GM13976 (cell line): ENCODE measurements around the gene FPGS.

ENCODE experiments used
- DNase-seq: peaks from one replicate; pipeline ENCODE4 v3.0.0; 2012; ENCODE audit warnings: low spot score
- CTCF ChIP-seq: IDR thresholded peaks from 2 replicates; pipeline ENCODE4 v1.5.1; 2012; ENCODE audit warnings: borderline replicate concordance, mild to moderate bottlenecking; ENCODE audit not compliant: insufficient read depth; ENCODE audit errors: extremely low read depth, missing control alignments, control extremely low read depth
- in situ Hi-C: fragments of 300-500 bp; cut with MboI; formaldehyde crosslinking; loops from one replicate; pipeline ENCODE4 v1.12.0; 2022; ENCODE audit warnings: low sequenced_read_pairs, mixed read lengths, inconsistent platforms; ENCODE audit not compliant: unreplicated experiment

FPGS gene

GRCh38 chr9:127806871-127807270 lies 4.2 kb downstream of the FPGS start:
- TF ChIP-seq CTCF: no peak
- in situ Hi-C loops: no loop called here
- DNase-seq: no peak

- DNase-seq: no peak
- no peak for TF ChIP-seq CTCF
- in situ Hi-C loops: no loop called here
These were observed 5.8 kb downstream of the FPGS start for GRCh38 chr9:127808347-127809001.

GRCh38 chr9:127809002-127809539 lies 6.4 kb downstream of the FPGS start:
- no peak for TF ChIP-seq CTCF
- in situ Hi-C loops: no loop called here
- no peak for DNase-seq

GRCh38 chr9:127809540-127810377 lies 7.1 kb downstream of the FPGS start:
- in situ Hi-C loops: no loop called here
- TF ChIP-seq CTCF: no peak

GRCh38 chr9:127810378-127811187 lies 7.9 kb downstream of the FPGS start:
- no peak for TF ChIP-seq CTCF
- in situ Hi-C loops: no loop called here

More at GRCh38 chr9:127809540-127810377, 7.1 kb downstream of the FPGS start:
- DNase-seq: peak; percentile 42

GRCh38 chr9:127812011-127812410 lies 9.3 kb downstream of the FPGS start:
- no peak for DNase-seq
- no peak for TF ChIP-seq CTCF
- in situ Hi-C loops: no loop called here

More at GRCh38 chr9:127810378-127811187, 7.9 kb downstream of the FPGS start:
- no peak for DNase-seq
